ENCODE measurements around the gene LEMD2. TPM values are rescaled to one million over a fixed set of nuclear protein-coding genes. Genes with fewer than 3 reads are reported as not detected.

The LEMD2 gene
- total RNA-seq, 4 donors from 2014 or later, result 44.3 to 99.2 (median 55.6) TPM

DNA sequence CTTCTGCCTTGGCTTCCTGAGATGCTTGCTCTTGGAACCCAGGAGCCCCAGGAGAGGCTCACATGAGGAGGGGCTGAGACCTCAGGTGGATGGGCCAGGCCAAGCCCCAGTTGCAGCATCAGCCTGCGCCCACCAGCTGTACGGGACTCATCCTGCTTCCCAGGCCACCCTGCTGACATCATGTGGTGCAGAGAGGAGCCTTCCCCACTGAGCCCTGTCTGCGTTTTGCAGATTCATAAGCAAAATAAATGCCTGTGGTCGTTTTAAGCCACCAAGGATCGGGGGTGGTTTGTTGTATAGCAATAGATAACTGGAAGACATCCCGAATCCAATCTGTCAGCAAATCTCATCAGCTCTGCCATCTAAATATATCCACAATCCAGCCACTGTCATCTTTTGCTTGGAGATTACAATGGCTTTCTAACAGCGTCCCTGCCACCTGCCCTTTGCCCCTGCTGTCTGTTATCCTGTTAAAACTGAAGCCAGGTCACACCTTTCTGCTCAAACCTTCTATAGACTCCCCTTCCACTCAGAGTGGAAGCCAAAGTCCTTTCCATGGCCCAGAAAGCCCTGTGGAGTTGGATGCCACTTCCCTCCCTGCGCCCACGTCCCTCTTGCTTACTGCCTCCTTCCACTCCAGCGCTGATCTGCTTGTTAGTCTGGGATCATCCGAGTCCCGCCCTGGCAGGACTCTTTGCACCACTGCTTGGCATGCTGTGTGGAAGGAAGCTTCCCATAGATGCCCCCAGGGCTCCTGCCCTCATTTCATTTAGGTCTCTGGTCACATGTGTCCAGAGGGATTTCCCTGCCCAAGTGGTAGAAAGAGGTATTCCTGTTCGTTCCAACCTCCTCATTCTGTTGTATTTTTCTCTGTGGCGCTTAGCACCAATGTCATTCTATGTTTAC lies 38.9 kb upstream of the LEMD2 start:
- TF ChIP-seq POLR2AphosphoS5 (IDR thresholded peaks at IDR 0.05), result no peak
- no peak for TF ChIP-seq EP300 (IDR thresholded peaks at IDR 0.05)
- TF ChIP-seq, protein P1, sequence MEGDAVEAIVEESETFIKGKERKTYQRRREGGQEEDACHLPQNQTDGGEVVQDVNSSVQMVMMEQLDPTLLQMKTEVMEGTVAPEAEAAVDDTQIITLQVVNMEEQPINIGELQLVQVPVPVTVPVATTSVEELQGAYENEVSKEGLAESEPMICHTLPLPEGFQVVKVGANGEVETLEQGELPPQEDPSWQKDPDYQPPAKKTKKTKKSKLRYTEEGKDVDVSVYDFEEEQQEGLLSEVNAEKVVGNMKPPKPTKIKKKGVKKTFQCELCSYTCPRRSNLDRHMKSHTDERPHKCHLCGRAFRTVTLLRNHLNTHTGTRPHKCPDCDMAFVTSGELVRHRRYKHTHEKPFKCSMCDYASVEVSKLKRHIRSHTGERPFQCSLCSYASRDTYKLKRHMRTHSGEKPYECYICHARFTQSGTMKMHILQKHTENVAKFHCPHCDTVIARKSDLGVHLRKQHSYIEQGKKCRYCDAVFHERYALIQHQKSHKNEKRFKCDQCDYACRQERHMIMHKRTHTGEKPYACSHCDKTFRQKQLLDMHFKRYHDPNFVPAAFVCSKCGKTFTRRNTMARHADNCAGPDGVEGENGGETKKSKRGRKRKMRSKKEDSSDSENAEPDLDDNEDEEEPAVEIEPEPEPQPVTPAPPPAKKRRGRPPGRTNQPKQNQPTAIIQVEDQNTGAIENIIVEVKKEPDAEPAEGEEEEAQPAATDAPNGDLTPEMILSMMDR (IDR thresholded peaks at IDR 0.05), result no peak
- no peak for TF ChIP-seq POLR2A (IDR thresholded peaks at IDR 0.05)
- no peak for DNase-seq (ENCODE audit: low spot score in 2 of 2)

DNA sequence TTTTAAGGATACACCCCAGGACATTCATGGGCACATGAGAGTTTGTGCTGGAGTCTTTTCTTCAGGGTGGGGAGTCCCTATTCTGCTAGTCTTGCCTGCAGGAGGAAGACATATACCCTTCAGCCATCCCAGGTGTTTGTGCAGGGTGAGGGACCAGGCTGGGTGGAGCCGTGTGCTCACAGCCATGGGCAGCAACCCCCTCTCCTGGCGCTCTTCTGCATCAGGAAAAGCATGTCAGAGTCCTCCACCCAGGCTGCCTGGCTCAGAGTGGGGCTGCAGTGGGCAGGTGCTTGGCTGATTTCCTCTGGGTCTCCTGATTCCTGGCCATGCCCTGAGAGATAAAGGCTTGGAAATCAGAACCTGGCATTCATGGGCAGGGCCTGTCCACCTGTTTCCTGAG lies 37.6 kb upstream of the LEMD2 start:
- no peaks in the 10 kb centered on the region for H3K4me1 ChIP-seq
- no peaks in the 10 kb centered on the region for H3K9me3 ChIP-seq
- no peak overlapping the region for H3K27ac ChIP-seq
- TF ChIP-seq, protein P1 (IDR thresholded peaks at IDR 0.05), result no peak
- no peak for TF ChIP-seq POLR2AphosphoS5 (IDR thresholded peaks at IDR 0.05)
- H3K36me3 ChIP-seq, result no peaks in the 10 kb centered on the region
- no peak overlapping the region for H3K4me3 ChIP-seq
- DNase-seq (ENCODE audit: low spot score in 2 of 2), result no peak
- no CpG with 5 or more reads among the region's 2 CpGs for WGBS
- peaks cover 16% of the 10 kb centered on the region for H3K27me3 ChIP-seq

More for the DNA sequence above, 38.9 kb upstream of the LEMD2 start:
- 64% methylated on average over 12 of the region's 14 CpGs for WGBS
- Histone ChIP-seq H3K27ac (no peak overlapping the region), H3K9me3 (no peaks in the 10 kb centered on the region), H3K4me1 (no peaks in the 10 kb centered on the region), H3K36me3 (no peaks in the 10 kb centered on the region), H3K27me3 (peaks cover 17% of the 10 kb centered on the region), H3K4me3 (no peak overlapping the region)

DNA sequence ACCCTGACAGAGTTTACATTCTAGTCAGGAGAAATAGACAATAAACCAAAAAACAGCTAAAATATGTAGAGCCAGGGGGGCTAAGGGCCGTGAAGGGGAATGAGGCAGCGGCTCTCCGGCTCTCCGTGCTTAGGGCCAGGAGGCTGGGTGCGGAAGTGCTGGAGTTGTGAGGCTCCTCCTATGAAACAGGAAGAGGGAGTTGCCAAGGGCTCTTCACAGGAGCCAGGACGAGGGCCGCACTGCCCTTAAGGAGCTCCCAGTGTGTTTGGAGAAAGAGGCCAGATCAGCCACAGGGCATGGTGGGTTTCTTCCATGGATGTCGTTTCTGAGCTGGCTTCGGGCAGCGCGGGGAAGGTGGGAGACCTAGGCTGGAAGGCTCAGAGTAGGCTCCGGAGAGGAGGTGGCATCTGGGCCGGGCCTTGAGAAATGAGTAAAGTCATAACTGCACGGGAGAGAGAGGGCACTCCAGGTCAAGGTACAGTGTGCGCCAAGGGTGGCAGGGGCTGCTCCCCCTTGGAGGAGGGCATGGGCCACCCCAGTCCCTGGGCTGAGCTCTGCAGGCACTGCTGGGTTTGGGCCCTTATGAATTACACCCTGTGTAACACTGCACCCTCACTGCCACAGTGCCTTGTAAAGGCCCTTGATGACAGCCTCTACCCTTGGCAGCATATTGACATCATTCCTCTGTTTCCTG lies 35.7 kb upstream of the LEMD2 start:
- 49% methylated on average over 15 of the region's 15 CpGs for WGBS
- H3K36me3 ChIP-seq, result no peaks in the 10 kb centered on the region

GRCh38 chr6:33823806-33824205 lies 34.9 kb upstream of the LEMD2 start:
- WGBS, result 58% methylated on average over 2 of the region's 2 CpGs
- H3K27me3 ChIP-seq, result peaks cover 2% of the 10 kb centered on the region
- TF ChIP-seq POLR2A (IDR thresholded peaks at IDR 0.05) (no peak), EP300 (IDR thresholded peaks at IDR 0.05) (no peak), POLR2AphosphoS5 (IDR thresholded peaks at IDR 0.05) (no peak)
- TF ChIP-seq, protein P1 (IDR thresholded peaks at IDR 0.05), result no peak

More for the DNA sequence above, 35.7 kb upstream of the LEMD2 start:
- no peaks in the 10 kb centered on the region for H3K4me1 ChIP-seq
- no peak overlapping the region for H3K27ac ChIP-seq
- peaks cover 4% of the 10 kb centered on the region for H3K27me3 ChIP-seq
- no peak for TF ChIP-seq POLR2A (IDR thresholded peaks at IDR 0.05)
- TF ChIP-seq POLR2AphosphoS5 (IDR thresholded peaks at IDR 0.05), result no peak
- no peak for TF ChIP-seq EP300 (IDR thresholded peaks at IDR 0.05)
- TF ChIP-seq, protein P1 (IDR thresholded peaks at IDR 0.05), result no peak
- no peak overlapping the region for H3K4me3 ChIP-seq
- DNase-seq (ENCODE audit: low spot score in 2 of 2), result no peak
- no peaks in the 10 kb centered on the region for H3K9me3 ChIP-seq

More at GRCh38 chr6:33823806-33824205, 34.9 kb upstream of the LEMD2 start:
- no peaks in the 10 kb centered on the region for H3K9me3 ChIP-seq
- H3K27ac ChIP-seq, result no peak overlapping the region
- H3K4me1 ChIP-seq, result no peaks in the 10 kb centered on the region
- no peak overlapping the region for H3K4me3 ChIP-seq
- no peak for DNase-seq (ENCODE audit: low spot score in 2 of 2)
- no peaks in the 10 kb centered on the region for H3K36me3 ChIP-seq

All from suprapubic skin (tissue), 4 donors.